ELF-1 (cell line): Measurements from ENCODE around the gene GFRAL.
A peak's percentile ranks its signal among the peaks of the same experiment; 100 is the strongest.
"Not testable (repeated sequence)": the region's sequence is repeated elsewhere in the genome, so short reads cannot be mapped to it uniquely, and the experiment has no call there.

Experiments
- DNase-seq: peaks from one replicate; pipeline ENCODE4 v3.0.0-alpha.2; 2016; ENCODE audit warnings: low read depth, low spot score

The GFRAL gene

GRCh38 chr6:55327169-55327568 is at the start of gene GFRAL:
GFRAL (plus strand) TSS chr6:55327469; CDS start chr6:55327555, 86 bp downstream.
- no peak for DNase-seq

- no peak for DNase-seq
Measured at GRCh38 chr6:55277646-55278045, 49.6 kb upstream of the GFRAL start.

GRCh38 chr6:55281215-55281614 is 46.1 kb upstream of the GFRAL start:
- DNase-seq: no peak

GRCh38 chr6:55282115-55282514 is 45.2 kb upstream of the GFRAL start:
- DNase-seq: no peak

- DNase-seq: no peak
Measured at GRCh38 chr6:55286824-55287223, 40.4 kb upstream of the GFRAL start.

- no peak for DNase-seq
Measured at GRCh38 chr6:55290736-55291135, 36.5 kb upstream of the GFRAL start.

GRCh38 chr6:55293116-55293515 is 34.2 kb upstream of the GFRAL start:
- peak; percentile 4 for DNase-seq

GRCh38 chr6:55297214-55297613 is 30.1 kb upstream of the GFRAL start:
- DNase-seq: not testable (repeated sequence)

- DNase-seq: no peak
Measured at GRCh38 chr6:55299286-55299985, 27.8 kb upstream of the GFRAL start.

- DNase-seq: no peak
Measured at GRCh38 chr6:55304747-55305146, 22.5 kb upstream of the GFRAL start.

GRCh38 chr6:55319961-55320695 is 7.1 kb upstream of the GFRAL start:
- DNase-seq: peak; percentile 1

GRCh38 chr6:55320696-55321086 is 6.6 kb upstream of the GFRAL start:
- DNase-seq: peak; percentile 2

- no peak for DNase-seq
Measured at GRCh38 chr6:55377150-55377549, 49.9 kb downstream of the GFRAL start.

GRCh38 chr6:55379471-55379870 is 52.2 kb downstream of the GFRAL start:
- no peak for DNase-seq

GRCh38 chr6:55379895-55380294 is 52.6 kb downstream of the GFRAL start:
- DNase-seq: no peak

- DNase-seq: no peak
Measured at GRCh38 chr6:55388211-55388610, 60.9 kb downstream of the GFRAL start.

- no peak for DNase-seq
Measured at GRCh38 chr6:55395871-55396270, 68.6 kb downstream of the GFRAL start.

- no peak for DNase-seq
Measured at GRCh38 chr6:55397986-55398385, 70.7 kb downstream of the GFRAL start.

GRCh38 chr6:55399351-55399750 is 72.1 kb downstream of the GFRAL start:
- DNase-seq: no peak

- DNase-seq: no peak
Measured at GRCh38 chr6:55405474-55406235, 78.4 kb downstream of the GFRAL start.

GRCh38 chr6:55410674-55411073 is 83.4 kb downstream of the GFRAL start:
- DNase-seq: no peak

GRCh38 chr6:55423933-55424332 is 96.7 kb downstream of the GFRAL start:
- no peak for DNase-seq
